KOPT-K1 (cell line): ENCODE measurements around the gene ERCC3.

Source experiments
- H3K27ac ChIP-seq: fragments of 200-600 bp; sonication (generic); 2 replicates; pipeline ENCODE4 v1.5.1; 2016; ENCODE audit warnings: antibody characterized with exemption, mild to moderate bottlenecking, low read depth, low read length; ENCODE audit not compliant: poor library complexity, severe bottlenecking
- H3K36me3 ChIP-seq: fragments of 200-600 bp; sonication (generic); 2 replicates; pipeline ENCODE4 v1.5.1; 2017; ENCODE audit warnings: antibody characterized with exemption, mild to moderate bottlenecking, low read length, moderate library complexity; ENCODE audit not compliant: insufficient read depth
- H3K9me3 ChIP-seq: fragments of 200-600 bp; sonication (generic); 2 replicates; pipeline ENCODE4 v1.5.1; 2017; ENCODE audit warnings: antibody characterized with exemption, low read length, mild to moderate bottlenecking; ENCODE audit not compliant: insufficient read depth, poor library complexity, severe bottlenecking

ERCC3 gene

GRCh38 chr2:127308586-127309138, 14.7 kb upstream of the ERCC3 start:
- no peaks in the 10 kb centered on the region for H3K9me3 ChIP-seq
- peaks cover 92% of the 10 kb centered on the region for H3K36me3 ChIP-seq
- H3K27ac ChIP-seq = no peak overlapping the region

GRCh38 chr2:127305990-127306585, 12.1 kb upstream of the ERCC3 start:
- H3K9me3 ChIP-seq = no peaks in the 10 kb centered on the region
- no peak overlapping the region for H3K27ac ChIP-seq
- H3K36me3 ChIP-seq = peaks cover 72% of the 10 kb centered on the region

GRCh38 chr2:127302168-127302567, 8.2 kb upstream of the ERCC3 start:
- Histone ChIP-seq H3K27ac (no peak overlapping the region), H3K9me3 (no peaks in the 10 kb centered on the region), H3K36me3 (peaks cover 37% of the 10 kb centered on the region)

GRCh38 chr2:127293386-127293747, 577 bp downstream of the ERCC3 start:
- no peaks in the 10 kb centered on the region for H3K9me3 ChIP-seq
- peak overlapping the region; percentile 82 for H3K27ac ChIP-seq
- H3K36me3 ChIP-seq = peaks cover 45% of the 10 kb centered on the region

- Histone ChIP-seq H3K9me3 (peaks cover 4% of the 10 kb centered on the region), H3K36me3 (peaks cover 96% of the 10 kb centered on the region), H3K27ac (no peak overlapping the region)
Observed at GRCh38 chr2:127288274-127288673, 5.7 kb downstream of the ERCC3 start.

GRCh38 chr2:127283275-127283674, 10.7 kb downstream of the ERCC3 start:
- Histone ChIP-seq H3K36me3 (peaks cover 99% of the 10 kb centered on the region), H3K27ac (no peak overlapping the region), H3K9me3 (peaks cover 4% of the 10 kb centered on the region)

- peaks cover 4% of the 10 kb centered on the region for H3K9me3 ChIP-seq
- no peak overlapping the region for H3K27ac ChIP-seq
- H3K36me3 ChIP-seq = peaks cover 99% of the 10 kb centered on the region
Observed at GRCh38 chr2:127280693-127281092, 13.3 kb downstream of the ERCC3 start.

GRCh38 chr2:127279781-127280180, 14.2 kb downstream of the ERCC3 start:
- Histone ChIP-seq H3K36me3 (peaks cover 99% of the 10 kb centered on the region), H3K9me3 (peaks cover 4% of the 10 kb centered on the region), H3K27ac (no peak overlapping the region)

GRCh38 chr2:127278959-127279358, 15.0 kb downstream of the ERCC3 start:
- Histone ChIP-seq H3K27ac (no peak overlapping the region), H3K9me3 (peaks cover 4% of the 10 kb centered on the region), H3K36me3 (peaks cover 99% of the 10 kb centered on the region)

GRCh38 chr2:127277028-127277427, 16.9 kb downstream of the ERCC3 start:
- Histone ChIP-seq H3K27ac (no peak overlapping the region), H3K36me3 (peaks cover 98% of the 10 kb centered on the region), H3K9me3 (no peaks in the 10 kb centered on the region)

GRCh38 chr2:127275789-127276188, 18.2 kb downstream of the ERCC3 start:
- H3K9me3 ChIP-seq = no peaks in the 10 kb centered on the region
- no peak overlapping the region for H3K27ac ChIP-seq
- H3K36me3 ChIP-seq = peaks cover 98% of the 10 kb centered on the region

GRCh38 chr2:127275356-127275755, 18.6 kb downstream of the ERCC3 start:
- no peaks in the 10 kb centered on the region for H3K9me3 ChIP-seq
- peaks cover 99% of the 10 kb centered on the region for H3K36me3 ChIP-seq
- no peak overlapping the region for H3K27ac ChIP-seq

- no peak overlapping the region for H3K27ac ChIP-seq
- H3K36me3 ChIP-seq = peaks cover 98% of the 10 kb centered on the region
- H3K9me3 ChIP-seq = no peaks in the 10 kb centered on the region
Observed at GRCh38 chr2:127270663-127271062, 23.3 kb downstream of the ERCC3 start.

GRCh38 chr2:127261804-127262406, 32.0 kb downstream of the ERCC3 start:
- Histone ChIP-seq H3K27ac (no peak overlapping the region), H3K9me3 (no peaks in the 10 kb centered on the region), H3K36me3 (peaks cover 87% of the 10 kb centered on the region)

- no peaks in the 10 kb centered on the region for H3K9me3 ChIP-seq
- H3K36me3 ChIP-seq = peaks cover 89% of the 10 kb centered on the region
- H3K27ac ChIP-seq = no peak overlapping the region
Observed at GRCh38 chr2:127259355-127259754, 34.6 kb downstream of the ERCC3 start.

- Histone ChIP-seq H3K36me3 (peaks cover 68% of the 10 kb centered on the region), H3K27ac (no peak overlapping the region), H3K9me3 (no peaks in the 10 kb centered on the region)
Observed at GRCh38 chr2:127256866-127257265, 37.1 kb downstream of the ERCC3 start.
